Suprapubic skin (tissue), 4 donors: ENCODE results near the gene KCTD5. TPM values are rescaled to one million over a fixed set of nuclear protein-coding genes. Genes with fewer than 3 reads are reported as not detected.

Experiments used
- DNase-seq, 2 donors: peaks; one replicate each; pipeline ENCODE4 v3.0.0-alpha.2; 2019; ENCODE audit warnings: low spot score in 2 of 2
- H3K27ac ChIP-seq: fragments of 200-600 bp; sonication (generic); one replicate; pipeline ENCODE4 v1.5.1; 2019
- H3K27me3 ChIP-seq: fragments of 200-600 bp; sonication (generic); one replicate; pipeline ENCODE4 v1.5.1; 2019
- H3K36me3 ChIP-seq: fragments of 200-600 bp; sonication (generic); one replicate; pipeline ENCODE4 v1.5.1; 2019
- H3K4me1 ChIP-seq: fragments of 200-600 bp; sonication (generic); one replicate; pipeline ENCODE4 v1.5.1; 2019
- H3K4me3 ChIP-seq: fragments of 200-600 bp; sonication (generic); one replicate; pipeline ENCODE4 v1.5.1; 2019; ENCODE audit warnings: mild to moderate bottlenecking
- H3K9me3 ChIP-seq: fragments of 200-600 bp; sonication (generic); one replicate; pipeline ENCODE4 v1.5.1; 2019
- CTCF ChIP-seq, 2 donors: fragments of 200-600 bp in 1 of 2; fragments of 450-650 bp in 1 of 2; sonication (generic) in 1 of 2; IDR thresholded peaks; one replicate each; pipeline ENCODE4 v1.5.1; 2016 to 2019; ENCODE audit warnings: antibody characterized with exemption in 2 of 2, mild to moderate bottlenecking in 1 of 2, moderate library complexity in 1 of 2
- EP300 ChIP-seq: sonication (generic); formaldehyde crosslinking; IDR thresholded peaks from one replicate; pipeline ENCODE4 v1.6.1; 2017; ENCODE audit warnings: antibody characterized with exemption
- POLR2A ChIP-seq, 2 donors: fragments of 450-650 bp; IDR thresholded peaks; one replicate each; pipeline ENCODE4 v1.6.1; 2017; ENCODE audit warnings: antibody characterized with exemption in 2 of 2, mild to moderate bottlenecking in 2 of 2, moderate library complexity in 2 of 2
- POLR2AphosphoS5 ChIP-seq, 3 donors: sonication (generic); formaldehyde crosslinking; IDR thresholded peaks; one replicate each; pipeline ENCODE4 v1.6.1; 2017; ENCODE audit warnings: antibody characterized with exemption in 3 of 3
- WGBS: methylation state at CpG from one replicate; pipeline ENCODE4 v1.1.5; 2018; 5-methylcytosine and 5-hydroxymethylcytosine counted together
- total RNA-seq, 4 donors: library from RNA; depleted of rRNA; stranded (reverse); fragments of >200 nt; gene quantifications; one replicate each; pipeline ENCODE4 v1.1.0, GENCODE V29; 2016

The KCTD5 gene
- total RNA-seq, 4 donors from 2014 or later, result 46.3 to 84.4 (median 53.0) TPM

- peaks cover 6% of the 10 kb centered on the region for H3K27me3 ChIP-seq
Observed at GRCh38 chr16:2724816-2725348, 42.6 kb downstream of the KCTD5 start.

GRCh38 chr16:2726923-2727322, 44.6 kb downstream of the KCTD5 start:
- no peak for DNase-seq
- TF ChIP-seq EP300 (no peak), POLR2AphosphoS5 (IDR thresholded peaks at IDR 0.05) (no peak), POLR2A (IDR thresholded peaks at IDR 0.05) (no peak), CTCF (IDR thresholded peaks at IDR 0.05) (no peak)
- WGBS, result 81% methylated on average over 5 of the region's 5 CpGs
- no peaks in the 10 kb centered on the region for H3K9me3 ChIP-seq
- H3K27me3 ChIP-seq, result peaks cover 6% of the 10 kb centered on the region
- no peaks in the 10 kb centered on the region for H3K4me1 ChIP-seq
- no peak overlapping the region for H3K4me3 ChIP-seq
- H3K36me3 ChIP-seq, result no peaks in the 10 kb centered on the region
- no peak overlapping the region for H3K27ac ChIP-seq

More at GRCh38 chr16:2724816-2725348, 42.6 kb downstream of the KCTD5 start:
- Histone ChIP-seq H3K27ac (no peak overlapping the region), H3K36me3 (no peaks in the 10 kb centered on the region), H3K9me3 (no peaks in the 10 kb centered on the region), H3K4me1 (peaks cover 15% of the 10 kb centered on the region), H3K4me3 (no peak overlapping the region)
- WGBS, result 74% methylated on average over 12 of the region's 16 CpGs
- no peak for DNase-seq
- TF ChIP-seq EP300 (no peak), POLR2AphosphoS5 (IDR thresholded peaks at IDR 0.05) (no peak)

GRCh38 chr16:2728034-2728433, 45.7 kb downstream of the KCTD5 start:
- TF ChIP-seq EP300 (no peak), POLR2A (IDR thresholded peaks at IDR 0.05) (no peak), POLR2AphosphoS5 (IDR thresholded peaks at IDR 0.05) (no peak), CTCF (IDR thresholded peaks at IDR 0.05) (no peak)
- Histone ChIP-seq H3K4me1 (no peaks in the 10 kb centered on the region), H3K27ac (no peak overlapping the region), H3K9me3 (no peaks in the 10 kb centered on the region), H3K4me3 (no peak overlapping the region), H3K36me3 (no peaks in the 10 kb centered on the region), H3K27me3 (peaks cover 6% of the 10 kb centered on the region)
- WGBS, result 81% methylated on average over 7 of the region's 7 CpGs
- no peak for DNase-seq

- Histone ChIP-seq H3K4me1 (no peaks in the 10 kb centered on the region), H3K9me3 (no peaks in the 10 kb centered on the region), H3K36me3 (no peaks in the 10 kb centered on the region), H3K27ac (no peak overlapping the region), H3K4me3 (no peak overlapping the region), H3K27me3 (peaks cover 20% of the 10 kb centered on the region)
- 73% methylated on average over 10 of the region's 10 CpGs for WGBS
- TF ChIP-seq EP300, result no peak
- TF ChIP-seq POLR2A (IDR thresholded peaks at IDR 0.05), result no peak
- TF ChIP-seq POLR2AphosphoS5 (IDR thresholded peaks at IDR 0.05), result no peak
- no peak for TF ChIP-seq CTCF (IDR thresholded peaks at IDR 0.05)
- DNase-seq, result no peak
Observed at GRCh38 chr16:2734844-2735515, 52.7 kb downstream of the KCTD5 start.

- peaks cover 24% of the 10 kb centered on the region for H3K27me3 ChIP-seq
- no peaks in the 10 kb centered on the region for H3K4me1 ChIP-seq
- TF ChIP-seq CTCF (IDR thresholded peaks at IDR 0.05), result no peak
- TF ChIP-seq POLR2AphosphoS5 (IDR thresholded peaks at IDR 0.05), result no peak
- TF ChIP-seq EP300, result no peak
- TF ChIP-seq POLR2A (IDR thresholded peaks at IDR 0.05), result no peak
- H3K27ac ChIP-seq, result no peak overlapping the region
- 90% methylated on average over 11 of the region's 11 CpGs for WGBS
- H3K4me3 ChIP-seq, result no peak overlapping the region
- H3K36me3 ChIP-seq, result no peaks in the 10 kb centered on the region
- no peaks in the 10 kb centered on the region for H3K9me3 ChIP-seq
- DNase-seq, result no peak
Observed at GRCh38 chr16:2736476-2737237, 54.3 kb downstream of the KCTD5 start.
